NCI-H1694 treated with DMSO at 0.1 percent for 48 hours (cell line): ENCODE data around the gene MYADML2.
"Not testable (repeated sequence)": the region's sequence is repeated elsewhere in the genome, so short reads cannot be mapped to it uniquely, and the experiment has no call there.

Experiments
- DNase-seq: peaks from one replicate; lab custom pipeline; 2025; lab: John Stamatoyannopoulos, UW

Gene MYADML2

DNA sequence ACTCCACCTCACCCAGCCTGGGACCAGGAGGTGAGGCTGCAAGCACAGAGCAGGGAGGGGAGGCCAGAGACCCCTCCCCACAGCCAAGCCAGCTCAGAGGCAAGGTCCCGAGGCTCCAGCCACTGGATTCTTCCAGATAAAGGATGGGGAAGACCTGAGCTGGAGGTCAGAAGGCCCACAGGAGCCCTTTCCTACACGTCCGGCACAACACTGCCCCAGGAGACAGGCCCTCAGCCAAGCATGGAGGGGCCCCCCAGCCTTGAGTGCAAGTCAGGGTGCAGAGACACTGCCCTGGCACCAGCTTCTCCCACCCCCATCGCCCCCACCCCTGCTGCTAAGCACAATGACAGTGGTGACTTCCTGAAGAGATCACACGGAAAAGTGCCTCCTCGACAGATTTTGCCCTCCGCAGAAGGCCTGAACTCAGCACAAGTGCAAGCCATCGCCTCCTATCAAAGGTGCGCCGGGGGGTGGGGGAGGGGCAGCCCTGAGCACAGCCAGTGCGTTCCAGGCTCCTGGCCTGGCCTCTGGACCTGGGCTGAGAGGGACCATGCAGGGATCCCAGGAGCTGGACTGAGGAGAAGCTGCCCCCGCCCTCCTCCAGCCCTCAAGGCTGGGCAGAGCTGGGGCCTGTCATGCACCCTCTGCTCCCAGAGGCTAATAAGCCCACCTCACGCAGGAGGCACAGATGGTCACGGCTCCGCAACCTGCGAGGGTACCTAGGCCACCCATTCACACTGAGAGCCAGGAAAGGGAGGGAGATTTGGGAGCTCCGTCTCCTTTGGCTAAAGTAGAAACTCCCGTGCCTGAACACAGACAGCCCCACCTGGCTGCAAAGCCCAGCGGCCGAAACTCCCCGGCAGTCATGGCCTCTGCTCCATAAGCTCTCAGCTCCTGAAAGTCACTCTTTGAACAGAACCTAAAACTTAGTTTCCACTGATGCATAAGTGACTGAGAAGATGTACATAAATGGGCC, 22.2 kb downstream of the MYADML2 start:
- no peak for DNase-seq

DNA sequence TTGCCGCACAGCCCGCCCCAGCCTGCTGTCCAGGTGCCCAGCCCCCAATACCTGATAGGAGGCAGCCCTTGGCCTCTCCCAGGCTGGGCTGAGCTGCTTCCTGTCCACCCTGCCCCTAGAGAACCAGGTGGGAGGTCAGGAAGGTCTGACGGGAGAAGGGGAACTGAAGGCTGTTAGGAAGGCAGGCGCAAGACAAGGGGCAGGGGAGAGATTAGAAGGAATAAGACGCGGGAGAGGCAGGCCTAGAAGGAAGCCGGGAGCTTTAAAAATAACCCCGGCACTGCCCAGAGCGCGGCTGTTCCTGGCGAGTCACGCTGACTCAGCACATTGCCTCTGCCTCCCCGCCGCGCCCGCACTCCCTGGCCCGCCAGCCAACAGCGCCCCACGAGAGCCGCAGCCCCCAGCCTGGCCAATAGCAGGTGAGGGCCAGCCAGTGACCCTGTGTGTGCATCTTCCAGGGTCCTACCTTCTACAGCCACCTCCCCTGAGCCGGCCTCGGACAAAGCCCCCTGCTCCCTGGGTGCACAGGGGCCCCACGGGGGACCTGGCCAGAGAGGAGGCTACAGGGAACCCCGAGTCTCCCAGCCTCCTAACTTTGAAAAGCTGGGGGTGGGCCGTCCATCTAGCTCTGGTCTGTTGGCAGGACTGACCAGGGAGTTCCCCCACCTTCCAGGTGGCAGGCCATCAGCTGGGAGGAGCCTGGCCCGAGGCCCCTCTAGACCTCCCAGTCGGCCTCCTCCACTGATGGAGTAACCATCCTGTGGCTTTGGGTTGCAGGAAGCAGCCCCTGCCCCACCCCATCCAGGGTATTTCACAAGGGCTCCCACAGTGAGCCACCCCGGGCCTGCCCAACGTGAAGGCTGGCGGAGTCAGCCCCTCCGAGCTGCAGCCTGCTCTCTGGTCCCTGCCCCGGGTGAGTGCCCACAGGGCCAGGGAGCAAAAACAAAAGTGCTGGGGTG, 23.5 kb downstream of the MYADML2 start:
- DNase-seq: no peak

DNA sequence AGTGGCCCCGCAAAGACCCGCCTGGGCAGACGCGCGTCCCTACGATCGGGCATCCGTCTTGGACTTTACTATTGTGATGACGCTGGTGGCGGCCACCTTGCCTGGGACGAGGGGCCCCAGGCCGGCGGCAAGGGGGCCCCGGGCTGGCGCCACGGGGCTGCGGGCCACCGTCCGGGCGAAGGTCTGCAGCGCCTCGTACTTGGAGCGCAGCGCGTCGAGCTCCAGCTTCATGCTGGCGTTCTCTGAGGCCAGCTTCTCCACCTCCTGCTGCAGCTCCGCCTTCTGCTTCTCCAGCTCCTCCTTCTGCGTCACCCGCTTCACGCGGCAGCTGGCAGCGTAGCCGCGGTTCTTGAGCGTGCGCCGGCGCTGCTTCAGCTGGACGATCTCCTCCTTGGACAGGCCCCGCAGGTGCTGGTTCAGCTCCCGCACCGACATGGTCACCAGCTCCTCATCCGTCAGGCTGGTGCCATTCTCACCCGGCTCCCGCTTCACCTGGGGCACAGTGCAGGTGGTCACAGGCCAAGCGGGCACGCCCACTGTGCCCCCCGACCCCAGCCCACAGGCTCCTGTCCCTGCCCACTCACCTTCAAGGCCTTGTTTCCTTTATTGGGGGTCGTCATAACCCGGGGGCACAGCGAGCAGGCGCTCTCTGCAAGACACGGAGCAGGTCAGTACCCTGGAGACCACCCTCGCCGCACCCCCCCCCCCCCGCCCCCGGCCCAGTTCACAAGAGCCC, 24.3 kb downstream of the MYADML2 start:
- no peak for DNase-seq

DNA sequence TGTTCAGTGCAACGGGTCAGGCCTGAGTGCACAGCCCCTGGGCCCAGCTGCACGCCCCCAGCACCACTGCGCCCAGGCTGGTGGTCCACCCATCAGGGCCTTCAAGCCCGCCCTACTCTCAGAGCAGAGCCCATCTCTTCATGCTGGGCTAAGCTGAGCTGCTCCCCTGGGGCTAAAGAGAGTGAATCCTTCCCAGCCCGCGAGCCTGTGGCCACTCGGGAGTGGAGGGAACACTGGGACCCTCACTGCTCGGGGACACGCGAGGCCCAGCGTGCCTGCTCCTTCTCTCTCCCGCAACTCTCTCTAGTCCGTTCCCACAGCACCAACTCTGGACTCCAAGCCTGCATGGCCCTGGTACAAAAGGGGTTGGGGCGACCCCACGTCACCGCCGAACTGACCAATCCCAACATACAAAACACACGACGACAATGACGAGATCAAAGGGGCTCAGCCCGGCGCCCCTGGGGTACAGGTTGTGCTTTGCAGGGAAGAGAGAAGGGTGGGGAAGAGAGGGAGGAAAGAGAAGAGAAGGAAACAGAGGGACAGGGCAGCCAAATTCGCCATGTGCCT, 25.0 kb downstream of the MYADML2 start:
- DNase-seq: no peak

DNA sequence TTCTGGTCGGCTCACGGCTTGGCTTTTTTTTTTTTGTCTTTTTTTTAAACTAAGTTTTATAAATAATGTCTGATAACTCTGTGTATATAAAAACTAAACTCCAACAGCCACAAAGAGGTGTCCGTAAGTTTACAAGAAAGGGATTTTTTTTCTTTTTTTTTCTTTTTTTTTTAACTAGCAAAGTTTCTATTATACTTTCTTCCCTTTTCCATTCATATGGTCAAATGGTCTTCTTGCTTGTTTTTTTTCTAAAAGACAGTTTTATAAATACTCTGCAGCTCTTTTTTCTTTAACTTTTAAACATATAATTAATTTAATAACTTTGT, 25.5 kb downstream of the MYADML2 start:
- DNase-seq: no peak

DNA sequence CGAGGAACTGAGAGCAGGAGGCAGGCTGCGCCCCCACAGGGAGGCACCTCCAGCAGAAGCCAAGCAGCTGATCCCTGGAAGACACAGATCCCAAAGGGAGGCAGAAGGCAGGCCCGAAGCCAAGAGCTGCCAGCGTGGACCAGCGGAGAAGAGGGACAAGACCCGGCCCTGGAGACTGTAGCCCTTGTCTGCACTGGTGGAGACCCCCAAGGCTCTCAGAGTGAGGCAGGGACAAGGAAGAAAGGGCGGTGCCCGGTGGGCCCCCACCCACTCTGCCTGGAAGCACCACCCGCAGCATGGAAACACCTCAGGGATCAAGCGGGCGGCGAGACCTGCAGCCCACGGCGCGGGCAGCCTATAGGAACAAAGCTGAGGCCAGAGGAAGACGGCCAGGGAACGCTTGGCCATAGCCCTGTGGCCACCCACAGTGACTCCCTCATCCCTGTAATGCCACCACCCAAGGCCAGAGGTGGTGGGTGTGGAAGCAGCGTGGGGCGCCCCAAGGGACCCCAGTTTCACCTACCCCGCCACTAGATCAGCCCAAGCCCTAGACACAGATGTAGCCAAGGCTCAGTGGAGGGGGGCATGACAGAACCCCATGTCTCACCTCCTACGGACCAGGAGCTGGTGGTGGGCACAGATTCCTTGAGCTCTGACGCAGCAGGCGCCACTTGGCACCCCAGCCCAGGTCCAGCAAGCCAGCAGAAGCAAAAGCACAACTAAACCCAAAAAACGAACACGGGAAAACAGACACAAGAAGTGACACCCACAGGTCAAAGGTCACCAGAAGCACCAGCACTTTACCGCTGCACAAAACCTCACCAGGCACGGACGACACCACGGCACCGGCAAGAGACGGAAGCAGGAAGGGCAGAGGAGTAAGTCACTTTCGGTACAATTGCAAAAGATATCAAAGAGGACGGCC, 26.2 kb downstream of the MYADML2 start:
- DNase-seq: no peak

DNA sequence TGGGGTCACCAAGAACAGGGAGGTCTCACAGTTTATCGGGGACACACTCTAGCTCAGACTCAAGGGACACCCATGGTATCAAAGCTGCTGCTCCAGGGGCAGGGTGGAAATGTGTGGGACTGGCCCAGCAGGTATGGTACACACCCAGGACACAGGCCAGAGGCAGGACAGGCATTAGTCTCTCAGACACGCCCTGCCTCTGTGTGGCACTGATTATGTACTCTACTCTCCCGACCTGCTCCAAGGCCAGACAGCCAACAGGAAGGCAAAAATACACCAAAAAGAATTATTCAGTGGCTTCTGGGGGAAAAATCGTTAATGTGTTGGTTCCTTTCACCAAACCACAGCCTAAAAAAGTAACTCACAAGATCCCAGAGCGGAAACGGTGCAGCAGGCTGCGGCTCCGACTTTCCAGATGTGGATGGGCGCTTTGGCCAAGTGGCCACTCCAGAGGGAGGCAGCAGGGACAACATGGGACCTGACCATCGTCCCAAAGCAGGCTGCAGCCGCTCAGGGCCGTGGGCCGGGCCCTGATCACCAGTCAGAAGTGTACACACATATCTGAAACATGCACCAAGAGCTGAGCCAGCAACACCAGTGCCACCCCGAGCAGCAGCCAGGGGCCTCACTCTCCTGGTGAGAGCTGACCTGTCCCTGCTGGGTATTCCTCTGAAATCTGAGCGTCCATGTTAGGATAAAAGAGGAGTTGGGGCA, 28.0 kb downstream of the MYADML2 start:
- no peak for DNase-seq

DNA sequence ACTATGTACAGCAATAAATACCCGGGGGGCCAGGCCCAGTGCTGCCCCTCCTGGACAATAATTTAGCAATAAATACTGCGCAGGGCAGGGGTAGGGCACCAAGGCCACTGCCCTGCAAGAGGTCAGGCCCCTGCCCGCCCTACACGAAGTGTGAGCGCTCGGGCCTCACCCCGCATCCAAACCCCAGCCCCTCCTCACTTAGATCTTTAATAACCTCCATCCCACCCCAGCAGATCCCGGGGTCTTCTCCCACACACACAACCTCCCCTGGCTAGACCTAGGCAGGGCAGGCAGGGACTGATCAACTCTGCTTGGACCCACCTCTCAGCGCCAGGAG, 28.7 kb downstream of the MYADML2 start:
- not testable (repeated sequence) for DNase-seq

DNA sequence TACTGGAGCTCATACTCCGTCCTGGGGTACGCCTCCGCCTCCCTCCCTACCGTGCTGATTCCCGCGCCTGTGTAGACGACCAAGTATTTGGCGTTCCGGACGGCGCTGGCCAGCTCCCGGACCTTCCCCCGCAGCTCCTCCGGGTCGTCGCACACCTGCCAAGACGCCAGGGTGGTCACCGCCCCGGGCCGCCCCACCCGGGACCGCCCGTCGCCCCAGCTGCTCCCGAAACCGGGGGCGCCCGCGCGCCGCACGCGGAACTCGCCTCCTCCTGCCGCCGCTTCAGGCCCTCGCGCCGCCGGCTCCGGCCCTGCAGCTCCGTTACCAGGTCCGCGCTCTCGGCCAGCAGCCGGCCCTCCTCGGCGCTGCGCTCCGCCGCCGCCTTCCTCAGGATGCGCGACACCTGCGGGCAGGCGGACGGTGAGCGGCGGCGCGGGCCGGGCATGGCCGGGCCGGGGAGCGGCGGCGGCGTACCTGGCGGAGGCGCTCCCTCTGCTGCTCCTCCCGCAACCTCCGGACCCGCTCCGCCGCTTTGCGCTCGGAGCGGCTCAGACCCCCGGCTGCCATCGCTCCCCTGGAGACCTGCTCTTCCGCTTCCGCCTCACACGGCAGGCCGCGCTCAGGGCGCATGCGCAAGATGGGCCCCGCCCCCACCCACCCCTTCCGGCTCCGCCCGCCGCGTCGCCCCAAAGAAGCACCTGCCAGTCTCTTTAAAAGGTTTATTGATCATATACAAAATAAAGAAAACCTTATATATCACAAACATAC, 29.3 kb downstream of the MYADML2 start, which contains the start of gene SIRT7:
Gene SIRT7, minus strand, starts transcription at position 612 of the 768 bp plus-strand sequence. Its CDS starts 45 bp downstream, at position 567.
- peak; percentile 67 for DNase-seq

DNA sequence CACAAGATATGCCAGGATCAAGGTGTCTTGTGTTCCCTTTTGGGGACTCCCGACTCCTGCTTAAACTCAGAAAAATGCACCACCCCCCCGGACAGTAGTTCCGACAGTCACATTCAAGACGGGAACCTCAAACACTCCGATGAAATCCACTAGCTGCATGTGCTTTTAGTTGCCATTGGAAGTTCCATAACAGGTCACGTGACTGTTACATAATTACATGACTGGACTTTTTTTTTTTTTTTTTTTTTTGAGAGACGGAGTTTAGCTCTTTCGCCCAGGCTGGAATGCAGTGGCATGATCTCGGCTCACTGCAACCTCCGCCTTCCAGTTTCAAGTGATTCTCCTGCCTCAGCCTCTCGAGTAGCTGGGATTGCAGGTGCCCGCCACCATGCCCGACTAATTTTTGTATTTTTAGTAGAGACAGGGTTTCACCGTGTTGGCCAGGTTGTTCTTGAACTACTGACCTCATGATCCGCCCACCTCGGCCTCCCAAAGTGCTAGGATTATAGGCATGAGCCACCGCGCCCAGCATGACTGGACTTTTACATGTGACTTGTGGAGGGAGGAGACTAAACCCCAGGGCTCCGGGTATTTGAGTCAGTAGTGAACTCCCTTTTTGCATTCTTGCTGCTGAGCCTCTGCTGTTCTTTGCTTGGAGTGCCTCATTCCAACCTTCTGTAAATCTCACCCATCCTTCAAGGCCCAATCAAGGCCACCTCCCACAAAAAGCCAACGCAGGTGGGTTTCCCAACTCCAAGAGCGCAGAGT, 30.6 kb downstream of the MYADML2 start:
- no peak for DNase-seq

DNA sequence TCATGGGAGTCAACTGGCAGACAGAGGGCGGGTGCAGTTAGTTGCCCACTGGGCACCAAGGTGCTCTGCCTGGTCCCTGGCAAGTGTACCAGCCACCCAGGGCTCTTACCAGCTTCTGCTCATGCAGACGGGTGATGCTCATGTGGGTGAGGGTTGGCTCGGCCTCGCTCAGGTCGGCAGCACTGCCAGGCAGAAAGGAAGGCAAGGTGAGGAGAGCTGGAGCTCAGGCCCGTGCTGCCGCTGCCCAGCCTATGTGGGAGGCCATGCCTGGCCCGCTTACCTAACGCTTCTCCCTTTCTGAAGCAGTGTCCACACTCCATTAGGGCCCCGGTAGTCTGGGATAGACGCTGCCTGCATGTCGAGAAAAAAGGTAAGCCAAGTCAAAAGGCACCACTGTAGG, 31.7 kb downstream of the MYADML2 start:
- DNase-seq: no peak

DNA sequence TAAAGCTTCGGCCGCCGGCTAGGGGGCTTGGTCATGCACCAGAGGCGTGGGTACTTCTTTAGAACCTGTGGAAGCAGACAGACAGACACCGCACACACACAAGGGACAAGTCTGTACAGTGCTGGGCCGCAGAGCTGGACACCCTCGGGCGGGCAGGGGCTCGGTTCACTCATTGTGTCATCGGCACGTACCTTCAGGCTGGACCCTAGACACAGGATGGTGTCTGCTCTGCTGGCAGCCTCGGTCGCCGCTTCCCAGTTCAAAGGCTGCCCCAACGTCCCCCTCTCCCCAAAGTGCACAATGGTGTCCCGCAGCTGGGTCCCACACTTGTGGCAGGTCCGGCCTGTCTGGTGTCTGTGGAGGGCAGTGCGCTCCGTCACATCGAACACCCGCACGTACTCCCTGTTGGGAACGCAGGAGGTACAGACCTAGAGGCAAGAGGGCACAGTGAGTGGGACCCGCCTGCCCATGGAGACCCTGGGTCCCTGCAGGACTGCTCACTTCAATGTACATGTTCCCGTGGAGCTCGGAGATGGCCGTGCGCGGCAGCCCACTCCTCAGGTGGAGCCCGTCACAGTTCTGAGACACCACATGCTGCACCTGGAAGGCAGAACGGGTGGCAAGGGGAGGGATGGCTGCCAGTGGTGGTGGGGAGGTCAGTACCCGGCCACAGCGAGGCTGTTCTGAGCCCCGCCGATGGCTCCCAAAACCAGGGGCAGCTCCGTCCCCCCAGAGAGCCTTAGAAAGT, 32.8 kb downstream of the MYADML2 start:
- no peak for DNase-seq

DNA sequence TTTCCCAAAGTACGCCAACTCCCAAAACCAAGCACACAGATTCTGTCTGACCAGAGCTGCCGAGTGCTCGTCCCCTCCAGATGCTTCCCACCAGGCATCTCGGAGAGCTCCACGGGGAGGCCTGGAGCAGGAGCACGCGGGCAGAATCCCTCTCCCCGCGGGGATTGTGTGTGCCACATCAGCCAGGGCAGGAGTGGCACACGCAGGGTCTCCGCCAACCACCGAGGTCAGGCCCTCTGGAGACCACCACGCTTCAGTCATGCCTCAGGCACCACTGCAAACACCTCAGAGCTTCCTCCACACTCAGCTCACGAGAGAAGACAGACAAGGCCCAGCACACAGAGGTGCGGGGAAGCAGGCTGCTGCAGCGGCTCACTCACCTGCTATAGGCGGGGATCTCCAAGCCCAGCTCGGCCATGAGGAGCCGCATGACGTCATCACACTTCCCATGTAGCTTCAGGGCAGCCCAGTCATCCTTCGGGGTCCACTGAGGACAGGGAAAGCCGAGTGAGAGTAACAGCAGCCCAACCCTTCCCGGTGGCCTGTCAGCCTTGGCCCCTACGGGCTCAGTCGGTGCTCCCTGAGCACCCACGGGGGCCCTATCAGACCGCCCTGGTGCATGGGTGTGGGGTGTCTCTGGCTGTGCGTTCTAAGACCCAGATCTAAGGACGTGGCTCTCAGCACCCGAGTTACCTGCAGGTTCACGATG, 33.5 kb downstream of the MYADML2 start:
- no peak for DNase-seq

DNA sequence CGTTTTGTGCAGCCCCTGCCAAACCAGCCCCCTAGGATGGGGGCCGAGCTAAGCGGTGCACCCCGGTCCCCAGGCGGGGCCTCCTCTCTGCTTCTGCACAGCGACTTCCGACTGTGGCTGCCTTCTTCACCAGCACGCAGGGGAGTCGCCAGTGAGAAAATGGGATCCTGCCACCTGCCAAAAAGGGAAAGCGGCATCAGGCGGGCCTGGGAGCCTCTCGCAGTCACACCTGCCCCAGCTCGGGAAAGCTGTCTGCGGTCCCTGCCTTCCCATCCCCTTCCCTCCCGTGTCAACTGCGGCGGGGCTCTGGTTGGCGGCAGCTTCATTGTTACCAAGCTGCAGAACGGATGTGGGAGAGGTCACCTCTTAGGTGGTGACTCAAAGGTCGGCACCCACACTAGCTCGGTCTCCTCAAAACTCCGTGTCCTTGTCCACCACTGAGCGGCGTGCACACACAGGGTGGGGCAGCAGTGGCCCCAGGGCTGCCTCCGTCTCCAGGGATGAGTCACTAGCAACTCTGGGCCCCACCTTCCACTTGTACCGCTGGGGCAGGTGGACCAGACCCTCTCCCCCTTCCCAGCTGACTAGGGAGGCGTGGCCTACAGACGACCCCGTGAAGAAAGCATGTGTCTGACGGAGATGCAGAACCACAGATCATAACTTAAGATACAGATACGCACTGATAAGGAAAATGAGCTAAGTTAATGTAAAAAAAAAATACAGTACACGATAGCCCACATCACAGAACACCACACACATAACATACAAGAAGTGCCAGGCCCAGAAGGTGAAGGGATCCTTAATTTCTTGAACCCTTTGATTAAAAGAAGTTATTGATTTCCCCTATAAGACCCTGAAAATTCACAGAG, 34.4 kb downstream of the MYADML2 start:
- no peak for DNase-seq

DNA sequence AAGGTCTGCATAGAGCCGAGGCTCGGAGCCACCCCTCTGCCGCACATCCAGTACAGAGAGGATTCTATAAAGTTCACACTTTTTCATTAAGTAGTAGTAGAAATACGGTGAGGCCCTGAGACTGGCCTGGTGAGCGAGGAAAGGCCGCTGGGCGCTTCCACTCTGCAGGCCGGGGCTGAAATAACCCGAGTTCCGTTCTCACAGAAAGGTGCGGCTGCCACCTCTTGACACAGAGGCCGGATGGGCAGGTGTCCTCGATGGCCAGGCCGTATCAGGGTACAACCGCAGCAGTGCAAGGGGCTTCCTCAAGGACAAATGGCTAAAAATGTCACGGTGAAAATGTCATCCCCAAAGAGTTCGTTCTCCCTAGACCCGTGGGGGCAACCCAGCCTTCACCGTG, 35.1 kb downstream of the MYADML2 start:
- no peak for DNase-seq
